ENCODE measurements around the gene TFAP2D.

TFAP2D gene

GRCh38 chr6:50713226-50713625, at the start of gene TFAP2D:
TFAP2D (plus strand) TSS chr6:50713526; CDS start chr6:50714056, 530 bp downstream.
- no peak for DNase-seq

DNA sequence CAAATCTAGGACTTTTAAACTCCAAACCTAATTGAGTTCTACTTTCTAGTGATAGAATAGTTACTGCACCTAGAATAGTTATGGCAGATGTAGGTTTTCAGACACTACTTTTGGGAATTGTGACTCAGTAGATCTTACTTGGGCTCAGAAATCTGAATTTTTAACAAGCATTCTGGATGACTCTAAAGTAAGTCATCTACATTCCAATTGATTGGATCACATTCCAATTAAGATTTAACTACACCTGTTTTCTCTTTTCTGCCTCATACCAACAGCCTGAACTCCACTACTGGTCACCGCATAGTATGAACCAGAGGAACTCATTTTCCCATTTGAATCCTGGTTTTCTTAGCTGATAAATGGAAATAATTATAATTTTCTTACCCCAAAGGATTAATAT, 49.5 kb upstream of the TFAP2D start:
- no peak for DNase-seq

DNA sequence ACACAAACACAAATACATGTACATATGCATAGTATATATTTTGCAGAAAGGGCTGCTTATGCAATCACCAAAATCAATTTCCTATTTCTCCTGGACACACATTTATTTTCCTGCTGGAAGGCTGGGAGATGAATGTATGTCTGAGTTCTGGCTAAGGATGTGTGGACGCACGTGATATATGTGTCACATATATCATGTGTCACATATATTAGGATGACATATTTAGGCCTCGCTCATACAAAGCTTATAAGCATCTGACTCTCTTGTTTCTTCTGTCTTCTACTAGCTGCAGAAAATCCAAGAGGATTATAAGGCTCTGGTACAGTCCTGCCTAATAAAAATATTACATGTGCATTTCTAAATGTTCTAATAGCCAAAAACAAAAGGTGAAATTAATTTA, 47.2 kb upstream of the TFAP2D start:
- DNase-seq = no peak

- DNase-seq = no peak
These were observed 32.0 kb upstream of the TFAP2D start for GRCh38 chr6:50681213-50681824.

DNA sequence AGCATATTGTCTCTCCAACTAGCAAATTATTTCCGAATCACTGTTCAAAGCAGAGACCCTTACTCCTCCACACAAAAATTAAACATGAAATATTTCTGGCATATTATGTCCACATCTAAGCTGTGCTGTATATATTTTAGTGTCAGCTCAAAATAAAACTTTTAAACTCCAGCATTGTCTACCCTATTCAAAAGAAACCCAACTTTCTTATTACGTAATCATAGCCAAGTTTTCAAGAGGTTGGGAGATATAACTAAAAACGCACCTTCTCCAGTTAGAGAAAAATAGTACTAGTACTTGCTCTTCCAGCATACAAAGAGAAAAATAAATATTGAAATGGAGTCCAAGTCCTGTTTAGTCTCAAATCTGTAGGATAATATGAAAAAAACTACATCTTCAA, 24.1 kb upstream of the TFAP2D start:
- DNase-seq = no peak

GRCh38 chr6:50691814-50692495, 21.4 kb upstream of the TFAP2D start:
- no peak for DNase-seq

DNA sequence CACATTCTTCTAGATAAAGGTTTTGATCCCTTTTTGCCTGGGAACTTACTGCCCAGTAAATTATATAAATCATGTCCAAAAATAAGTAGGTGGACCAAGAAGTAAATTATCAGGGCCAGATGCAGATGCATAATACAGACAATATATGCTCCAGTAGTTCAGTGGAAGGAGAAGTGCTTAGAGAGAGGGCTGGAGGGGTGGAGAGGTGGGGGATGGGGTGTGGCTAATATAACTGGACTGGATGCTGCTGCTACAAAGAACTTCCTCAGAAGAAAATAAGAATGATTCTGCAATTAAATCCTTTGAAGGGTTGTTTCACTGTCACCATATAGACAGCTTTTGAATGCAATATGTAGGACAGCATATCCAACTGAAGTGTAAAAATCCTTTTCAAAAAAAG, 14.8 kb upstream of the TFAP2D start:
- no peak for DNase-seq

DNA sequence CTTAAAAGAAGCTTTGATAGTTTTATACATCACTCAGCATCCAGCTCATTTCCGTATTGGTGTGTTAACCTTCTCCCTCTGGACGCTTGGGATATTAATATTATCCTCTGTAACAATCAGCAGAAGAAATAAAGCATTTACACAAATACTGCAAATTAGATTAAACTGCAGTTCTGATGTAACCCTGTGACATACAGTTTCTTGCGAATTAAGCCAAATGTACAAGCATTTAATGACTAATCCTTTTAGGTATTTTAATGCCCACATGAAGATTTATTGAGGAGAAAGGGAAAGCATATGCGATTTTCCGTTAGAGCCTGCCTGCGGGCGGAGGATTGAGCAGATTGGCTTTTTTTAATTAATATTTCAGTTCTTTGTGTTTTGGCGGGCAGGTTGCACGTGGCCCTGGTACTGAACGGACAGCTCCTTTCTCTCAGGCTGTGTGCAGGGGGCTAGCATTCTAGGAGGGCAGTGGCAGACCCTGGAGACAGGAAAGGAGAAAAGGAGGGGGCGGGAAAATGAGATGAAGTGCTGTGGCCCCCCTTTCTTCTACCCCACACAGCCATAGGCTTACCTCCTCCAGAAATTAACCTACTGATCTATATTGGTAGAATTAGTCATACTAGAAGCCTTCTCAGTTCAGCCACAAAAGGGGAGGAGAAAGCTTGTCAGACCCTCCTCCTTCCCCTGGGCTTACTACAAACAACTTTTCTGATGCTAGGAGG, 14.1 kb upstream of the TFAP2D start:
- no peak for DNase-seq

DNA sequence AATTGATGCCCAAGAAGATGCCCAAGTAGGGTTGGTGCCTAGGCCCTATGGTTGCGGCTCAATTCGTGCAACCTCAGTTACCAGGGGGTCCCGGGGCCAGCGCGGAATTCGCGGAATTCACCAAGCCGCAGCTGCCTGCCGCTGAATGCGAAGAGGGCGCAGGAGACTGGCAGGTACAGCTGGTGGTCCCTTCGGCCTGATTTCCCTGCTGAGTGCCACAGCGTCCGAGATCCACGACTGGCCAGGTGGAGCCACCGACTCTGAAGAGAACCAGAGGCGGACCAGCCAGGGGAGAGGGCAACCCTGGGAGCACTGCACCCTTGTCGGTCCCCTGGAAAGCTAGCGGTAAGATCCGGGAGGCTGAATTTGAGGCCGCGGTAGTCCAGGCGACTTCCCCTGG, 6.8 kb upstream of the TFAP2D start:
- no peak for DNase-seq

- no peak for DNase-seq
These were observed 6.1 kb upstream of the TFAP2D start for GRCh38 chr6:50707191-50707590.

- DNase-seq = no peak
These were observed 5.5 kb upstream of the TFAP2D start for GRCh38 chr6:50707652-50708300.

DNA sequence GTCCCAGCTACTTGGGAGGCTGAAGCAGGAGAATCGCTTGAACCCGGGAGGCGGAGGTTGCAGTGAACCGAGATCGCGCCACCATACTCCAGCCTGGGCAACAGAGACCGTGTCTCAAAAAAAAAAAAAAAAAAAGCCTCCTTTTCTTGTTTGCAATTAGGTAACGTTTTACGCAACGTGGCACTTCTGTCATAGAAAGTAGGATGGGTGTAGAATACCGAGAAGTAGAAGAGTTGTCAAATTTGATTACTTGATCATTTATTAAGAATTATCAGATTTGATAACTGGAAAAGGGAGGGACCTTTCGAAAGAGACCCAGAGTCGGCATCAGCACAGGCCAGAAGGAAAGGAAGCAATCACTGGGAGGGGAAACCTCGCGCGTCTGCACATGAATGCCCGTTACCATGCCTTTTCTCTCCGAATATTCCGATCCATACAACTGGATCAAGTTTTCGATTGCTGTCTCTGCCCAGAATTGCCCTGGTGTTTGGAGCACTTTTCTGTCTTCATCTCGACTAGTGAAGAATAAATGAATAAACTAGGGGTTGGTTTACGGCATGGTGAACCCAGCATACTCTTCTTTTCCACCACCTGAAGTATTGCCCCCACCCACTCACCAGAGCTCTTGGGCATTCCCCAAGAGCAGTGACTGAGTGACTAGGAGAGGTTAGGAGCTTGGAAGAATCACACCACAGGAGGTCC, 4.5 kb upstream of the TFAP2D start:
- DNase-seq = no peak

DNA sequence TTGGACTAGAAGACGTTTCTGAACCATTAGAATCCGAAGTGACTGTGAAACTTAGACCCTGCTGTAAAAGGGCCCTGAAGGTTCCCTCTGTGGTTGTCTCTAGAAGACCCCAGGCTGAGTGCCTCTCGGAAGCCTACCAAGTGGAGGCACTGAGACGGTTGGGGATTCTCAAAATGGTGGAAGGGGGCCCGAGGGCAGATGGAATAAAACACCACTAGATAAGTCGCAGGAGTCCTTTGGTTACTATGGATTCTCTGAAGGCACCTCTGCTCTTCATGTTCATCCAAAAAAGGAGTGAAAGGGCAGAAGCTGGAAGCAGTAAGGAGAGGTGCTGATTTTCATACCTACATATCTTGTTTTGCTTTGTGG, 4.0 kb upstream of the TFAP2D start:
- DNase-seq = no peak

DNA sequence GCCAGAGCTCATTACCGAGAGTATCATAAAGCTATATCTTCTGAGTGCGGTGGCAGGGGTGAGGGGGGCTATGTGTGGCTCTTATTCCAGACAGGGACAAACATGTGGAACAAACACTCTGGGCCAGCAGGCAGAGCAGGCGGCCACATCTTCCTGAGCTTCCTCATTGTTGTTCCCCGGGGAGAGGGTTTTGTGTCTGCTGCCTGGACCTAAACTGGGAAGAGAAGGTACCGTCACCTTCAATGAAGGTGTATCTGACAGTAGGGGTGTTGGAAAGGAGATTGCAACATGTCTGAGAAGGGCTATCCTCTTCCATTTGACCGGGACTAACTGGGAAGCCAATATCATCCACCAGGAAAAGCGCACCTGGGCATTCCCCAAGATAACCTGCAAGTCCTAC, 1.6 kb upstream of the TFAP2D start:
- no peak for DNase-seq

DNA sequence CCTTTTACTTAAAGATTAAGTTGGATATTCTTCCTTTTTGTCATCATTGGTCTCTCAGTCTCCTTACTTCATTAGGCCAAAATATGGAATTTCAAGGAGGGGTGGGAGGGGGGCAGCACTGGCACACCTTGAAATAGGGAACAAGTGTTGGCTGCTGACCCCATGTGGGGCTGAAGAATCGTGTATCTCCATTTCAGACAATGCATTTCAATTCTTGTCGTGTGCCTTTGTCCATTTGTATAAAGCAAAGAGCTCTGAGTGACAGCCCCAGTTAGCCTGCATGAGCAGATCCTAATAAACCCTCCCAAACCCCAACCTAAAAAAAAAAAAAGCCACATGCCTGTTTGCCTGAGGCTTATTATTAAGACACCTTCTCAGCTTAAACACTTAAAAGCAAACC, 1.0 kb upstream of the TFAP2D start:
- DNase-seq = no peak

- no peak for DNase-seq
These were observed 706 bp downstream of the TFAP2D start for GRCh38 chr6:50713977-50714486.

- DNase-seq = no peak
These were observed 1.4 kb downstream of the TFAP2D start for GRCh38 chr6:50714487-50715379.

GRCh38 chr6:50716899-50717509, 3.7 kb downstream of the TFAP2D start:
- no peak for DNase-seq

DNA sequence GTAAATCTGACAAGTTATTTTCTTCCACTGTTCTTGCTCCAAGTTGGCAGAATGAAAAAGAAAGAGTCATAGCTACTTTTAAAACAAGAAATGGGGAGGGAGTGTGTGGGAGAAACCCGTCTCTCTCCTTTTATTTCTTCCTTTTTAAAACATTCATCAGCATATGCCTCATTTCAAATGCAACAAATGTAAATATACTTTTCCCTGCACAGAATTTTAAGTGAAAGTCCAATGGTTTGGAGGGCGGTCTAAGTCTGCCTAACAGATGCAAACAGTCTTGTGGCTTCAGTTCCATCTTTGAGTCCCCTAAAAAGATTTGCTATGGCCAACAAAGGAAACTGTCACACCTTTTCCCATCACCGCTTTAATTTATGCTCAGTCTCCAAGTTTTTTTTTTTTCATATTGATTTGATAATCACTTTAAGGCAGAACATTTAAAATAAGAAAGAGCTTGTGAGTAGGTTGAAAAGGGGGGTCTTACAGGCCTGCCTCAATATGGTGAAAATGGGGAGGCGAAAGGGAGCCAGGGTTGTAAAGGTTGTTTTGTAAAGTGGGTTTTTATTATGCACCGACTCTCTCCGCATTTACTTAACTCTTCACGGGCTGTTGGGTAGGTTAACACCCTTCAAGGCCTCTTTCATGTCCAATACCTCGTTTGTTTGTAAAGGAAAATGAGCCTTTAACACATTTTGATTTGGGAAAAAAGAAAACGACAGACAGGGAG, 4.6 kb downstream of the TFAP2D start:
- DNase-seq = no peak

- no peak for DNase-seq
These were observed 5.2 kb downstream of the TFAP2D start for GRCh38 chr6:50718566-50718965.

- DNase-seq = no peak
These were observed 7.3 kb downstream of the TFAP2D start for GRCh38 chr6:50720623-50721022.
